ENCODE measurements around the gene SAMD7. TPM values are rescaled to one million over a fixed set of nuclear protein-coding genes. Genes with fewer than 3 reads are reported as not detected.

The SAMD7 gene
- total RNA-seq, 2 donors from 2014 or later: 1.5 TPM; not detected in 1

GRCh38 chr3:169891886-169892285 lies 19.5 kb upstream of the SAMD7 start:
- no peak for DNase-seq (ENCODE audit: low spot score)
- Histone ChIP-seq H3K4me1 (replicated peaks) (no peaks in the 10 kb centered on the region), H3K9me3 (no peaks in the 10 kb centered on the region), H3K4me3 (no peak overlapping the region), H3K27me3 (replicated peaks; ENCODE audit: insufficient read depth) (no peaks in the 10 kb centered on the region), H3K36me3 (no peaks in the 10 kb centered on the region), H3K27ac (no peak overlapping the region)
- TF ChIP-seq POLR2AphosphoS5 (IDR thresholded peaks at IDR 0.05): no peak
- TF ChIP-seq, protein P1, sequence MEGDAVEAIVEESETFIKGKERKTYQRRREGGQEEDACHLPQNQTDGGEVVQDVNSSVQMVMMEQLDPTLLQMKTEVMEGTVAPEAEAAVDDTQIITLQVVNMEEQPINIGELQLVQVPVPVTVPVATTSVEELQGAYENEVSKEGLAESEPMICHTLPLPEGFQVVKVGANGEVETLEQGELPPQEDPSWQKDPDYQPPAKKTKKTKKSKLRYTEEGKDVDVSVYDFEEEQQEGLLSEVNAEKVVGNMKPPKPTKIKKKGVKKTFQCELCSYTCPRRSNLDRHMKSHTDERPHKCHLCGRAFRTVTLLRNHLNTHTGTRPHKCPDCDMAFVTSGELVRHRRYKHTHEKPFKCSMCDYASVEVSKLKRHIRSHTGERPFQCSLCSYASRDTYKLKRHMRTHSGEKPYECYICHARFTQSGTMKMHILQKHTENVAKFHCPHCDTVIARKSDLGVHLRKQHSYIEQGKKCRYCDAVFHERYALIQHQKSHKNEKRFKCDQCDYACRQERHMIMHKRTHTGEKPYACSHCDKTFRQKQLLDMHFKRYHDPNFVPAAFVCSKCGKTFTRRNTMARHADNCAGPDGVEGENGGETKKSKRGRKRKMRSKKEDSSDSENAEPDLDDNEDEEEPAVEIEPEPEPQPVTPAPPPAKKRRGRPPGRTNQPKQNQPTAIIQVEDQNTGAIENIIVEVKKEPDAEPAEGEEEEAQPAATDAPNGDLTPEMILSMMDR (IDR thresholded peaks at IDR 0.05): no peak
- 85% methylated on average over 7 of the region's 7 CpGs for WGBS
- intact Hi-C loops (cut with DNase I): no loop called here

DNA sequence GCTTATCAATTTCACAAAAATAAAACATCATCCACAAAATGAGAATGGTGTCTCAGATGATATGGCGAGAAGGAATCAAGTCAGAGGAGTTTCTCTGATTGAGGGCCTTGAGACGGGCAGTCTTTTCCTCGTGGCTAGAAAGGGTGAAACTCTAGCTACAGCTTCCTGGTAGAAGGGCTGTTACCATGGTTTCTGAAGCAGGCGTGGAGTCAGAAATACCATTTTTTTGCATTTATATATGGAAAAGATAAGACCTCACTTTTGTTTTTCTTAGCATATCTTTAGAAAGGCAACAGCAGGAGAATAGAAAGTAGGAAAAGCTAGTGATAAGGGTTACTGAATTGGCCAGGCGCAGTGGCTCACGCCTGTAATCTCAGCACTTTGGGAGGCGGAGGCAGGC lies 17.3 kb upstream of the SAMD7 start:
- no peak for DNase-seq (ENCODE audit: low spot score)
- intact Hi-C loops (cut with DNase I): no loop called here
- Histone ChIP-seq H3K36me3 (no peaks in the 10 kb centered on the region), H3K4me3 (no peak overlapping the region), H3K4me1 (replicated peaks) (no peaks in the 10 kb centered on the region), H3K9me3 (no peaks in the 10 kb centered on the region), H3K27ac (no peak overlapping the region), H3K27me3 (replicated peaks; ENCODE audit: insufficient read depth) (no peaks in the 10 kb centered on the region)
- 66% methylated on average over 7 of the region's 7 CpGs for WGBS
- TF ChIP-seq, protein P1 (IDR thresholded peaks at IDR 0.05): no peak
- no peak for TF ChIP-seq POLR2A (IDR thresholded peaks at IDR 0.05)

DNA sequence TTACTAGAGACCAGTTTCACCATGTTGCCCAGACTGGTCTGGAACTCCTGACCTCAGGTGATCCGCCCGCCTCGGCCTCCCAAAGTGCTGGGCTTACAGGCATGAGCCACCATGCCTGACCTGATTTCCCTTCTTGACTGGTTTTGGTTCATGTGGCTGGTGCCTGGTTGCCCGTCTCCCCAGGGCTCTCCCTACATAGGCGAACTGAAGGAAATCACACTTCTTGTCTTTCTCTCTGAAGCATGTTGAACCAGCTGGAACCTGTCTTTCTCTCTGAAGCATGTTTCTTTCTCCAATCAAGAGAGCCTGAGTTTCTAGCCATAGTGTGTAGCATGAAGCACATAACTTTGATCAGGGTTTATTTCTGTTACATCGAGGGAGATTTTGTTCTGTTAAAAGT lies 16.3 kb upstream of the SAMD7 start:
- Histone ChIP-seq H3K27me3 (replicated peaks; ENCODE audit: insufficient read depth) (no peaks in the 10 kb centered on the region), H3K4me1 (replicated peaks) (no peaks in the 10 kb centered on the region), H3K4me3 (no peak overlapping the region), H3K36me3 (no peaks in the 10 kb centered on the region), H3K9me3 (no peaks in the 10 kb centered on the region), H3K27ac (no peak overlapping the region)
- DNase-seq (ENCODE audit: low spot score): no peak
- 54% methylated on average over 6 of the region's 6 CpGs for WGBS
- intact Hi-C loops (cut with DNase I): no loop called here
- TF ChIP-seq, protein P1 (IDR thresholded peaks at IDR 0.05): no peak
- TF ChIP-seq POLR2AphosphoS5 (IDR thresholded peaks at IDR 0.05): no peak
- TF ChIP-seq POLR2A (IDR thresholded peaks at IDR 0.05): no peak

DNA sequence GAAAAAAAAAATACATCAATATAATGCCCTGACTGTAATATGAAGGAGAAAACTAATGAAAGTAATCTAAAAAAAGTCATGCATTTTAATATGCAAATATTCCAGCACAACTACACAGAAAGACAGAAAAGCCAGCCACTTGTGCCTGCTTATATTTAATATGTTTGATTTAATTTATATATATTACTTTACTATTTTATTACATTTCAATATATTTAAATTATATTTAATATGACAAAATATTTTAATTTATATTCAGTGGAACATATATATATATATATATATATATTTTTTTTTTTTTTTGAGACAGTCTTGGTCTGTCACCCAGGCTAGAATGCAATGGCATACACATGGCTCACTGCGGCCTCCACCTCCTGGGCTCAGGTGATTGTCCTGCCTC lies 14.1 kb upstream of the SAMD7 start:
- H3K9me3 ChIP-seq: no peaks in the 10 kb centered on the region
- H3K4me1 ChIP-seq (replicated peaks): no peaks in the 10 kb centered on the region
- H3K27ac ChIP-seq: no peak overlapping the region
- no peak overlapping the region for H3K4me3 ChIP-seq
- intact Hi-C loops (cut with DNase I): no loop called here
- TF ChIP-seq POLR2AphosphoS5 (IDR thresholded peaks at IDR 0.05) (no peak), POLR2A (IDR thresholded peaks at IDR 0.05) (no peak)
- TF ChIP-seq, protein P1 (IDR thresholded peaks at IDR 0.05): no peak
- 96% methylated on average over 1 of the region's 1 CpG for WGBS
- H3K27me3 ChIP-seq (replicated peaks; ENCODE audit: insufficient read depth): no peaks in the 10 kb centered on the region
- no peak for DNase-seq (ENCODE audit: low spot score)
- no peaks in the 10 kb centered on the region for H3K36me3 ChIP-seq

GRCh38 chr3:169901453-169901852 lies 9.9 kb upstream of the SAMD7 start:
- no peaks in the 10 kb centered on the region for H3K9me3 ChIP-seq
- 77% methylated on average over 1 of the region's 1 CpG for WGBS
- TF ChIP-seq POLR2A (IDR thresholded peaks at IDR 0.05): no peak
- TF ChIP-seq, protein P1 (IDR thresholded peaks at IDR 0.05): no peak
- TF ChIP-seq POLR2AphosphoS5 (IDR thresholded peaks at IDR 0.05): no peak
- H3K4me3 ChIP-seq: no peak overlapping the region
- DNase-seq (ENCODE audit: low spot score): no peak
- H3K27ac ChIP-seq: no peak overlapping the region
- no peaks in the 10 kb centered on the region for H3K4me1 ChIP-seq (replicated peaks)
- intact Hi-C loops (cut with DNase I): no loop called here
- no peaks in the 10 kb centered on the region for H3K36me3 ChIP-seq
- no peaks in the 10 kb centered on the region for H3K27me3 ChIP-seq (replicated peaks; ENCODE audit: insufficient read depth)

Measured in prostate gland (tissue), 2 donors.